D721Med (cell line): ENCODE results near the gene HMG20A.

Experiments
- DNase-seq: peaks from one replicate; pipeline ENCODE4 v3.0.0; 2011; ENCODE audit warnings: low spot score; ENCODE audit not compliant: insufficient read length
- FAIRE-seq: peaks from 2 replicates; lab custom pipeline; 2011; peaks lifted over from hg19 to GRCh38; lab: Jason Lieb, UNC
- TF ChIP-seq, protein P1 (sequence below): IDR thresholded peaks from 2 replicates; pipeline ENCODE4 v1.5.1; 2012; ENCODE audit warnings: mild to moderate bottlenecking, control low read depth; ENCODE audit not compliant: insufficient read depth; ENCODE audit errors: missing control alignments

Gene HMG20A

GRCh38 chr15:77454951-77455350 is 34.3 kb downstream of the HMG20A start:
- no peak for DNase-seq
- TF ChIP-seq, protein P1, sequence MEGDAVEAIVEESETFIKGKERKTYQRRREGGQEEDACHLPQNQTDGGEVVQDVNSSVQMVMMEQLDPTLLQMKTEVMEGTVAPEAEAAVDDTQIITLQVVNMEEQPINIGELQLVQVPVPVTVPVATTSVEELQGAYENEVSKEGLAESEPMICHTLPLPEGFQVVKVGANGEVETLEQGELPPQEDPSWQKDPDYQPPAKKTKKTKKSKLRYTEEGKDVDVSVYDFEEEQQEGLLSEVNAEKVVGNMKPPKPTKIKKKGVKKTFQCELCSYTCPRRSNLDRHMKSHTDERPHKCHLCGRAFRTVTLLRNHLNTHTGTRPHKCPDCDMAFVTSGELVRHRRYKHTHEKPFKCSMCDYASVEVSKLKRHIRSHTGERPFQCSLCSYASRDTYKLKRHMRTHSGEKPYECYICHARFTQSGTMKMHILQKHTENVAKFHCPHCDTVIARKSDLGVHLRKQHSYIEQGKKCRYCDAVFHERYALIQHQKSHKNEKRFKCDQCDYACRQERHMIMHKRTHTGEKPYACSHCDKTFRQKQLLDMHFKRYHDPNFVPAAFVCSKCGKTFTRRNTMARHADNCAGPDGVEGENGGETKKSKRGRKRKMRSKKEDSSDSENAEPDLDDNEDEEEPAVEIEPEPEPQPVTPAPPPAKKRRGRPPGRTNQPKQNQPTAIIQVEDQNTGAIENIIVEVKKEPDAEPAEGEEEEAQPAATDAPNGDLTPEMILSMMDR: no peak
- FAIRE-seq: no peak

- TF ChIP-seq, protein P1: no peak
- DNase-seq (no peak), FAIRE-seq (no peak)
Observed at GRCh38 chr15:77455696-77456321, 35.1 kb downstream of the HMG20A start.

DNA sequence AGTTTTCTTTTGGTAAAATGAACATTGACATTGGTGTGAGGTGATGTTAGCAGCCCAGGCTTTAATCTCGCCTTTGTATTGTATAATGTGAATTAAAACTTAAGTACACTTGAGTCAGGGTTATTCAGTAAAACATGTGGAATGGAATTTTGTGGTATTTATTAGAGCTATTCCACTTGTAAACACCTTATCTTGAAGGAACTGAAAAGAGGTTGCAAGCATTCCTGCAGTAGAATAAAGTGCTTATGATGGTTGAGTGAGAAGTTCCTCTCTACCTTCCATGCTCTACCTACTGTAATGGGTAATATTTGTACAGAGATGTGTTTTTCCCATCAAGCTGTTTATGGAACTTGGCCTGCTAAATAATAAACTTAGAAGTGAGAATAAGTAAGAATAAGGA is 36.1 kb downstream of the HMG20A start:
- TF ChIP-seq, protein P1: no peak
- FAIRE-seq (no peak), DNase-seq (no peak)

DNA sequence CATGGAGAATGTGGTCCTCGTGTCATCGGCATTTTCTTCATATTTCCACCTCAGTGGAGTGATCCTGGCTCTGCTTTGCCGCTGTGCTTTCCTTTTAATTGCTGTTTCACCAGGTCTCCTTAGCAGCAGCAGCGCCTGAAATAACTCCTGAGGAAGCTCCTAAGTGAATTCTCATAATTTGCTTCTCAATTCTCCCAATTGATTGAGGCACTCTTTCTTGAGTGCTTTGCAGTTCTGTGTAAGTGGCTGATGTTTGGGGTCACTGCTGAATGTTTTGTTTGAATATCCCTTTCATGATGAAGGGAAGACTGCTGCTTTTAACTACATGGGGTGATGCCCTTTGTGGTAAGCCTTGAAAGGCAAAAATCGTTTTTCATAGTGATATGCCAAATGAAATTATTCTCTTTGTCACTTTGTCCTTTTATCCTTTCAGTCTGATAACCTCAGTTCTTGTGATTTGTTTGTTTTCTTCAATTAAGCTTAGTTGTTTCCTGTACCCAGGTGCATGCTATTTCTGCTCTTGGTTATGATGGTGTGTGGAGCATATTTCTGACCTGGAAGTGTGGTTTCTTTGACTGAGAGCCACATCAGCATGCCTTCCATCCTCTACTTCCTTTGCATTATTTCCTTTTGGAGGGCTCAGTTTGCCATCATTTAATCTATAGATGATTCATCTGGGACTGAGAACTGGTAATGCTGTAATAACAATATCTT is 36.7 kb downstream of the HMG20A start:
- DNase-seq (no peak), FAIRE-seq (no peak)
- TF ChIP-seq, protein P1: no peak

DNA sequence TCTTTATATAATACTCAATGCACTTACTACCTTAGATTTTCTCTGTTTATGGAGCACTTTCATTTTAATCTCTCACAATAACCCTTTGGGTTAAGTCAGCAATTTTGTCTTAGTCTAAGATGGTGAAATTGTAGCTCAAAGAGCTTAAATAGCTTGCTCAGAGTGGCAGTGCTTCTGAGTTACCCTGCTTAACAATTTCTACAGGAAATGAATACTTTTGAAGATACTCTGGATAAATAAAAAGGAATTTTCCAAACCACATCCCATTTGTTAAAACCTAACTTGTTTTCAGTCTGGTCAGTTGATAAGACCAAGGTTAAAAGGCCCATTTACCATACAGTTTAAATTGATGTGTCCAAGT is 37.2 kb downstream of the HMG20A start:
- TF ChIP-seq, protein P1: no peak
- FAIRE-seq: no peak

GRCh38 chr15:77459031-77459430 is 38.3 kb downstream of the HMG20A start:
- TF ChIP-seq, protein P1: no peak
- DNase-seq (no peak), FAIRE-seq (no peak)

More for the DNA sequence above, 37.2 kb downstream of the HMG20A start:
- DNase-seq: no peak

- TF ChIP-seq, protein P1: no peak
Observed at GRCh38 chr15:77461486-77461885, 40.8 kb downstream of the HMG20A start.

More at GRCh38 chr15:77461486-77461885, 40.8 kb downstream of the HMG20A start:
- DNase-seq (no peak), FAIRE-seq (no peak)
